DOHH2 (cell line): ENCODE results near the gene UBAP1.

Experiments used
- H3F3A ChIP-seq: fragments of 200-600 bp; sonication (generic), shearing (Covaris generic); 2 replicates; pipeline ENCODE4 v1.6.0; 2016; ENCODE audit warnings: antibody characterized with exemption, mild to moderate bottlenecking; ENCODE audit not compliant: control insufficient read depth, insufficient read depth
- H3K27ac ChIP-seq: fragments of 200-600 bp; sonication (generic); 2 replicates; pipeline ENCODE4 v1.5.1; 2014; ENCODE audit warnings: low read depth, mild to moderate bottlenecking, low read length, moderate library complexity
- H3K27me3 ChIP-seq: fragments of 200-600 bp; sonication (generic); 2 replicates; pipeline ENCODE4 v1.6.1; 2014; ENCODE audit warnings: mild to moderate bottlenecking, low read length, mixed read lengths; ENCODE audit not compliant: control insufficient read depth
- H3K36me3 ChIP-seq: fragments of 200-600 bp; sonication (generic); 2 replicates; pipeline ENCODE4 v1.6.1; 2014; ENCODE audit warnings: mild to moderate bottlenecking, low read length, moderate library complexity, mixed read lengths; ENCODE audit not compliant: control insufficient read depth
- H3K4me1 ChIP-seq: fragments of 200-600 bp; sonication (generic); 2 replicates; pipeline ENCODE4 v1.6.1; 2014; ENCODE audit warnings: mild to moderate bottlenecking, low read length, mixed read lengths; ENCODE audit not compliant: control insufficient read depth
- H3K4me2 ChIP-seq: fragments of 200-600 bp; sonication (generic); 2 replicates; pipeline ENCODE4 v1.6.0; 2014; ENCODE audit warnings: mild to moderate bottlenecking, low read length, moderate library complexity
- H3K4me3 ChIP-seq: fragments of 200-600 bp; sonication (generic); 2 replicates; pipeline ENCODE4 v1.5.1; 2014; ENCODE audit warnings: mild to moderate bottlenecking, low read length, mixed read lengths
- H3K79me2 ChIP-seq: fragments of 200-600 bp; sonication (generic); 2 replicates; pipeline ENCODE4 v1.6.1; 2014; ENCODE audit warnings: mild to moderate bottlenecking, low read length, mixed read lengths; ENCODE audit not compliant: control insufficient read depth
- H3K9me2 ChIP-seq: fragments of 200-600 bp; sonication (generic); replicated peaks from 2 replicates; pipeline ENCODE4 v1.6.1; 2014; ENCODE audit warnings: mild to moderate bottlenecking, low read length, mixed read lengths; ENCODE audit not compliant: control insufficient read depth
- H3K9me3 ChIP-seq: fragments of 200-600 bp; sonication (generic); 2 replicates; pipeline ENCODE4 v1.6.1; 2014; ENCODE audit warnings: antibody characterized with exemption, low read length, mixed read lengths; ENCODE audit not compliant: control insufficient read depth, insufficient read depth
- H4K20me1 ChIP-seq: fragments of 200-600 bp; sonication (generic); 2 replicates; pipeline ENCODE4 v1.6.0; 2014; ENCODE audit warnings: low read depth, mild to moderate bottlenecking, antibody characterized with exemption, low read length, moderate library complexity; ENCODE audit not compliant: control insufficient read depth, insufficient read depth
- EZH2phosphoT487 ChIP-seq: fragments of 200-600 bp; sonication (generic); IDR thresholded peaks from 2 replicates; pipeline ENCODE4 v1.6.1; 2017; ENCODE audit warnings: borderline replicate concordance, mild to moderate bottlenecking, antibody characterized with exemption, low read length, moderate library complexity, mixed read lengths
- TF ChIP-seq, protein P1 (sequence below): fragments of 200-600 bp; sonication (generic); IDR thresholded peaks from one replicate; pipeline ENCODE4 v1.5.1; 2014; ENCODE audit warnings: antibody characterized with exemption, mild to moderate bottlenecking, low read depth, low read length; ENCODE audit not compliant: poor library complexity, severe bottlenecking

Gene UBAP1

DNA sequence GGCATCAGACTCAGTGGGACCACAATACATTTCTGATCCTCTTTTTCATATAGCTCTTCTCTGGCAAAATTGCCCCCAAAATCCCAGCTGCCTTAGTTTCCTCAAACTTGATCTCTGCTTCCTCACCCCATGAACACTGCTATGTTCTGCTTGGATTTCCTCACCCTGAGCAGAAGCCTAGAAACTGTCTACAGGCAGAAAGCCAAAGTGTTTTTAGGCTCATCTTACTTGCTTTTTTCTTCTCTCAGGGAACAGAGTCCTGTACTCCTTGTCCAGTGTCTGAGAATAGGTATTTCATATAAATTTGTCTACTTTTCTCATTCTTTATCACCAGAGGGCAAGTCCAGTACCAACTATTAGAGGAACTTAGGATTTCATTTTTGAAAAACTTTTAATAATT lies 21.5 kb upstream of the UBAP1 start:
- no peaks in the 10 kb centered on the region for H3K9me2 ChIP-seq
- H4K20me1 ChIP-seq: no peaks in the 10 kb centered on the region
- H3K36me3 ChIP-seq: no peaks in the 10 kb centered on the region
- H3K4me1 ChIP-seq: peaks cover 4% of the 10 kb centered on the region
- H3K79me2 ChIP-seq: no peaks in the 10 kb centered on the region
- no peak overlapping the region for H3K4me3 ChIP-seq
- peaks cover 6% of the 10 kb centered on the region for H3K27me3 ChIP-seq
- TF ChIP-seq, protein P1, sequence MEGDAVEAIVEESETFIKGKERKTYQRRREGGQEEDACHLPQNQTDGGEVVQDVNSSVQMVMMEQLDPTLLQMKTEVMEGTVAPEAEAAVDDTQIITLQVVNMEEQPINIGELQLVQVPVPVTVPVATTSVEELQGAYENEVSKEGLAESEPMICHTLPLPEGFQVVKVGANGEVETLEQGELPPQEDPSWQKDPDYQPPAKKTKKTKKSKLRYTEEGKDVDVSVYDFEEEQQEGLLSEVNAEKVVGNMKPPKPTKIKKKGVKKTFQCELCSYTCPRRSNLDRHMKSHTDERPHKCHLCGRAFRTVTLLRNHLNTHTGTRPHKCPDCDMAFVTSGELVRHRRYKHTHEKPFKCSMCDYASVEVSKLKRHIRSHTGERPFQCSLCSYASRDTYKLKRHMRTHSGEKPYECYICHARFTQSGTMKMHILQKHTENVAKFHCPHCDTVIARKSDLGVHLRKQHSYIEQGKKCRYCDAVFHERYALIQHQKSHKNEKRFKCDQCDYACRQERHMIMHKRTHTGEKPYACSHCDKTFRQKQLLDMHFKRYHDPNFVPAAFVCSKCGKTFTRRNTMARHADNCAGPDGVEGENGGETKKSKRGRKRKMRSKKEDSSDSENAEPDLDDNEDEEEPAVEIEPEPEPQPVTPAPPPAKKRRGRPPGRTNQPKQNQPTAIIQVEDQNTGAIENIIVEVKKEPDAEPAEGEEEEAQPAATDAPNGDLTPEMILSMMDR: no peak
- no peak for TF ChIP-seq EZH2phosphoT487
- no peaks in the 10 kb centered on the region for H3K9me3 ChIP-seq
- H3K4me2 ChIP-seq: no peak overlapping the region
- no peak overlapping the region for H3K27ac ChIP-seq
- H3F3A ChIP-seq: no peaks in the 10 kb centered on the region

DNA sequence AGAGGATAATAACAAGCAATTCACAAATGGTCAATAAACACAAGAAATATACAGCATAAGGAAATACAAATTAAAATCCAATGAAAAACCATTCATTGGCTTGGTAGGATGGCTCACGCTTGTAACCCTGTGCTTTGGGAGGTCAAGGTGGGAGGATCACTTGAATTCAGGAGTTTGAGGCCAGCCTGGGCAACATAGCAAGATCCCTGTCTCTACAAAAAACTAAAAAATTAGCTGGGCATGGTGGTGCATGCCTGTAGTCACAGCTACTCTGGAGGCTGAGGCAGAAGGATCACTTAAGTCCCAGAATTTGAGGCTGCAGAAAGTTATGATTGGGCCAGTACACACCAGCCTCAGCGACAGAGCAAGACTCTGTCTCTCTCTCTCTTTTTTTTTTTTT lies 20.9 kb upstream of the UBAP1 start:
- Histone ChIP-seq H3K27me3 (peaks cover 6% of the 10 kb centered on the region), H3K36me3 (no peaks in the 10 kb centered on the region), H3K4me3 (no peak overlapping the region), H3F3A (no peaks in the 10 kb centered on the region), H3K9me3 (no peaks in the 10 kb centered on the region), H3K9me2 (no peaks in the 10 kb centered on the region), H3K4me2 (no peak overlapping the region), H3K4me1 (no peaks in the 10 kb centered on the region), H4K20me1 (no peaks in the 10 kb centered on the region), H3K79me2 (no peaks in the 10 kb centered on the region), H3K27ac (no peak overlapping the region)
- no peak for TF ChIP-seq EZH2phosphoT487
- TF ChIP-seq, protein P1: no peak

DNA sequence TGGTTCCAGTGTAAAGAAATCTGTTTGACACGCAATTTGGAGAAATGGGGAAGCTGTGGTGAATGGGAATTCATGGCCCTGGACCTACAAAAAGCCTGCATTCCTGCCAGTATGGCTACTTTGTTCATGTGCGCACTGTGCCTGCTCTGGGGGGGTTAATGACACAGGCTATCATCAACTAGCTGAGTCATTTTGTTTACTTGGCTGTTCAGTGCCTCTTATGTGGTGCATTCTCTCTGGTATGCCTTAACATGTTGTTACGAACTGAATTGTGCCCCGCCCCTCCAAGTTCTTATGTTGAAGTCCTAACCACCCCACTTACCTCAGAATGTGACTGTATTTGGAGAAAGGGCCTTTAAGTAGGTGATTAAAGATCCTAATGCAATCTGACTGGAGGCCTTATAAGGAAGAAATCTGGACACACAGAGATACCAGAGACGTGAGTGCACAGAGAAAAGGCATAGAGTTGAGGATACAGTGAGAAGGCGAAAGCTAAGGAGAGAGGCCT lies 20.4 kb upstream of the UBAP1 start:
- Histone ChIP-seq H3K4me1 (no peaks in the 10 kb centered on the region), H3K4me3 (no peak overlapping the region), H3K9me3 (no peaks in the 10 kb centered on the region), H3K27ac (no peak overlapping the region), H3K27me3 (peaks cover 5% of the 10 kb centered on the region), H3K4me2 (no peak overlapping the region), H3K79me2 (no peaks in the 10 kb centered on the region), H3K36me3 (no peaks in the 10 kb centered on the region), H3K9me2 (no peaks in the 10 kb centered on the region), H3F3A (no peaks in the 10 kb centered on the region), H4K20me1 (no peaks in the 10 kb centered on the region)
- TF ChIP-seq, protein P1: no peak
- TF ChIP-seq EZH2phosphoT487: no peak
